Airway epithelial cell (primary cell): Measurements from ENCODE around the gene FAT1. TPM values are rescaled to one million over a fixed set of nuclear protein-coding genes. Genes with fewer than 3 reads are reported as not detected.

ENCODE experiments used
- total RNA-seq: library from RNA; depleted of rRNA; stranded (reverse); fragments of >200 nt; gene quantifications from 2 replicates; pipeline ENCODE4 v1.2.3, GENCODE V29; 2015

FAT1 gene
- total RNA-seq, result 268 and 293 TPM in 2 replicates

GRCh38 chr4:186723292-186724057, at the start of gene FAT1:
Gene FAT1, minus strand, starts transcription at chr4:186723856. Its CDS starts 14,029 bp downstream, at chr4:186709827.

GRCh38 chr4:186554914-186555827, 168.5 kb downstream of the FAT1 start, which contains the start of gene MTNR1A:
Gene MTNR1A, minus strand, starts transcription at chr4:186555567. Its CDS starts 202 bp downstream, at chr4:186555365.

Other genes starting within 250 kb of the FAT1 start
- 0.21 TPM in 1 of 2 replicates, not detected in the other for gene MTNR1A, start 168.3 kb downstream of the FAT1 start, total RNA-seq